ENCODE measurements around the gene CHRND. TPM values are rescaled to one million over a fixed set of nuclear protein-coding genes. Genes with fewer than 3 reads are reported as not detected.

CHRND gene
- total RNA-seq, 1 donor from 2014 or later: not detected

DNA sequence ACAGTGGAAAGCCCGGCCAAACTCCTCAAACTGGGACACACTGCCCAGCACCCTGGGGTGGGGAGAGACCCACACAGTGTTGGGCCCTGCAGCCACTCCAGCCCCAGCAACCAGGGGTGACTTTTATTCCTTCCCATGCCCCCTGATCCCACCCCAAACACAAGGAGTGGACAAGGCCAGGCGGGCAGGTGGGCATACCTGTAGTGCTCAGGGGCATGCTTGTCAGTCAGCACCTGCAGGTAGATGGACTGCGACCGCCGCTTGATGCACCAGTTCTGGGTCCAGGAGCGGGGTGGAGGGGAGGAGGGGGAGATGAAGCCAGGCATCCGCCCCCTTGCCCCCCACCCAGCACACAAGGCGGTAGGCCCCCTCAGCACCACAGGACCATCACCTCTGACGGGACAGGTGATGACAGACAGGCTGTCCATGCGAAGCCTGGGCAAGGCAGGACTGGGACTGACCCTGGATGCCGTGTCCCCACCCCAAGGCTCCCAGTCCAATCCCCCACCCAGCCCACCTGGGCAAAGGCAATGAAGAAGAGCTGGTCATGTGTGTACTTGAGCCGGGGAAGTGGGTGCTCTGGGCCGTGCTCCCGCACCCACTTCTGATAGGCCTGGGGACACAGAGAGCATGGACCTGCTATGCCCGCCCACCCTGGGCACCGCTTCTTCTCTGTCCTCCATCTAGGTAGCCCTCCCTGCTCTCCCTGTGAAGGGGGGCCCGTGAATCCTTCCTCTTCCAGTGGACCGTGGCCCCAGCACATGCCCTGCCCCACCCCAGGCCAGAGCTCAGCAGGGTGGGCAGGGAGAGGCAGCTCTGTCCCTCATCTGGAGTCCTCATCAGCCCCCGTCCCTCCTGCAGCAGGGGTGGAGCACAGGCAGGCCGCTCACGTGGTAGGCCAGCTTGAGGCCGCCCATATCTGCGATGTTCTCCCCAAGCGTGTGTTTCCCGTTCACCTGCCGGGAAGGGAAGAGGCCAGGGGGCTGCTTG is 45.5 kb upstream of the CHRND start:
- no peaks in the 10 kb centered on the region for H3K36me3 Mint-ChIP-seq (ENCODE audit: low read depth, unreplicated experiment)
- Histone ChIP-seq H3K4me2 (ENCODE audit: low read length) (no peak overlapping the region), H3K4me3 (ENCODE audit: insufficient read depth, low read depth, low read length) (no peak overlapping the region), H3K27me3 (ENCODE audit: insufficient read depth, low read length) (peaks cover 11% of the 10 kb centered on the region), H3K36me3 (ENCODE audit: insufficient read depth, low read length) (no peaks in the 10 kb centered on the region), H2AFZ (ENCODE audit: low read depth, low read length) (no peak overlapping the region), H3K4me1 (ENCODE audit: insufficient read depth, low read length) (no peaks in the 10 kb centered on the region), H3K9me3 (ENCODE audit: insufficient read depth, low read depth, low read length) (no peaks in the 10 kb centered on the region), H3K27ac (ENCODE audit: low read depth, low read length) (no peak overlapping the region), H4K20me1 (ENCODE audit: insufficient read depth, low read length) (no peaks in the 10 kb centered on the region), H3K9ac (ENCODE audit: low read length) (no peak overlapping the region), H3K79me2 (ENCODE audit: insufficient read depth, low read length) (no peaks in the 10 kb centered on the region)
- peaks cover 5% of the 10 kb centered on the region for H3K9me3 Mint-ChIP-seq (ENCODE audit: unreplicated experiment)
- peaks cover 69% of the 10 kb centered on the region for H3K27me3 Mint-ChIP-seq (ENCODE audit: low read depth, unreplicated experiment)
- H3K4me3 Mint-ChIP-seq (ENCODE audit: unreplicated experiment): no peak overlapping the region
- H3K4me1 Mint-ChIP-seq (ENCODE audit: low read depth, unreplicated experiment): no peaks in the 10 kb centered on the region
- no peak for FAIRE-seq
- TF ChIP-seq, protein P1, sequence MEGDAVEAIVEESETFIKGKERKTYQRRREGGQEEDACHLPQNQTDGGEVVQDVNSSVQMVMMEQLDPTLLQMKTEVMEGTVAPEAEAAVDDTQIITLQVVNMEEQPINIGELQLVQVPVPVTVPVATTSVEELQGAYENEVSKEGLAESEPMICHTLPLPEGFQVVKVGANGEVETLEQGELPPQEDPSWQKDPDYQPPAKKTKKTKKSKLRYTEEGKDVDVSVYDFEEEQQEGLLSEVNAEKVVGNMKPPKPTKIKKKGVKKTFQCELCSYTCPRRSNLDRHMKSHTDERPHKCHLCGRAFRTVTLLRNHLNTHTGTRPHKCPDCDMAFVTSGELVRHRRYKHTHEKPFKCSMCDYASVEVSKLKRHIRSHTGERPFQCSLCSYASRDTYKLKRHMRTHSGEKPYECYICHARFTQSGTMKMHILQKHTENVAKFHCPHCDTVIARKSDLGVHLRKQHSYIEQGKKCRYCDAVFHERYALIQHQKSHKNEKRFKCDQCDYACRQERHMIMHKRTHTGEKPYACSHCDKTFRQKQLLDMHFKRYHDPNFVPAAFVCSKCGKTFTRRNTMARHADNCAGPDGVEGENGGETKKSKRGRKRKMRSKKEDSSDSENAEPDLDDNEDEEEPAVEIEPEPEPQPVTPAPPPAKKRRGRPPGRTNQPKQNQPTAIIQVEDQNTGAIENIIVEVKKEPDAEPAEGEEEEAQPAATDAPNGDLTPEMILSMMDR (IDR thresholded peaks at IDR 0.05; ENCODE audit: insufficient read depth, low read depth, low read length): no peak
- TF ChIP-seq EZH2 (IDR thresholded peaks at IDR 0.05; ENCODE audit: insufficient read depth, low read length): no peak
- no peak for DNase-seq (ENCODE audit: low read depth)
- no peak overlapping the region for H3K27ac Mint-ChIP-seq (ENCODE audit: unreplicated experiment)

DNA sequence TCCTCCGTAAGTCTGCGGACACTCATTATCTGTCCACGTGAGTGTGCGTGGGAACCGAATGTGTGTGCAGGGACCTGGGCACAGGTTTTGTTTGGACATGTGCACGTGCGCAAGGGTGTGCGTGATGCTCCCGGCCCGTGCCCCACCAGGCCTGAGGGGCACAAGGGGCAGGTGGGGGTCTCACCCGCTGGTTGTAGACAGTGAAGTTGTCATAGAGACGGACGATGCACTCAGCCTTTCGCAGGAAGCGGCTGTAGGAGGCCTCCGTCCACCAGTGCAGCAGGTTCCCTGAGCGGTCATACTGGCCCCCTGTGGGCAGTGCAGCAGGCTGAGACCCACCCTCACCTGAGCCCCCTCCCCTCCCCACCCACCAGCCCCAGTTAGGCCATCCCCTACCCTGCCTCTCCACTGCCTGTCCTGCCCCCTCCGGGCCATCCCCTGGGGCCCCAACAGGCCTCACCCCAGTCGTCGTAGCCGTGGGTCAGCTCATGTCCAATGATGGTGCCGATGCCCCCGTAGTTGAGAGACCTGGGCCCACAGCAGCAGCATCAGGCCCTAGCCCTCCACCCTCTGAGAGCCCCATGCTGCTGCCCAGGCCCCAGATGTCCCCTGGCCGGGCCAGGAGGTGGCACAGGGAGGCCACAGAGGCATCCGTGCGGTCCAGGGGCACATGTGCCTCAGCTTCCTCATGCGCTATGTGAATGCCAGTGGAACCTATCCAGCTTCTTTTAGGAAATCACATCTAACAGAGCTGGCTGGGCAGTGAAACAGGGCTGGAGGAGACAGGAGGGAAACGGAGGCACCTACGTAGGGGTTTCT is 44.4 kb upstream of the CHRND start:
- Histone ChIP-seq H3K27ac (ENCODE audit: low read depth, low read length) (no peak overlapping the region), H3K4me3 (ENCODE audit: insufficient read depth, low read depth, low read length) (no peak overlapping the region), H3K9ac (ENCODE audit: low read length) (no peak overlapping the region), H3K4me2 (ENCODE audit: low read length) (no peak overlapping the region), H3K27me3 (ENCODE audit: insufficient read depth, low read length) (peaks cover 13% of the 10 kb centered on the region), H3K79me2 (ENCODE audit: insufficient read depth, low read length) (no peaks in the 10 kb centered on the region), H2AFZ (ENCODE audit: low read depth, low read length) (no peak overlapping the region), H3K36me3 (ENCODE audit: insufficient read depth, low read length) (no peaks in the 10 kb centered on the region), H4K20me1 (ENCODE audit: insufficient read depth, low read length) (no peaks in the 10 kb centered on the region), H3K9me3 (ENCODE audit: insufficient read depth, low read depth, low read length) (no peaks in the 10 kb centered on the region), H3K4me1 (ENCODE audit: insufficient read depth, low read length) (no peaks in the 10 kb centered on the region)
- Mint-ChIP-seq H3K4me1 (ENCODE audit: low read depth, unreplicated experiment) (no peaks in the 10 kb centered on the region), H3K27me3 (ENCODE audit: low read depth, unreplicated experiment) (peaks cover 61% of the 10 kb centered on the region), H3K9me3 (ENCODE audit: unreplicated experiment) (peaks cover 5% of the 10 kb centered on the region), H3K4me3 (ENCODE audit: unreplicated experiment) (no peak overlapping the region), H3K27ac (ENCODE audit: unreplicated experiment) (no peak overlapping the region), H3K36me3 (ENCODE audit: low read depth, unreplicated experiment) (no peaks in the 10 kb centered on the region)
- FAIRE-seq (no peak), DNase-seq (ENCODE audit: low read depth) (no peak)
- TF ChIP-seq EZH2 (IDR thresholded peaks at IDR 0.05; ENCODE audit: insufficient read depth, low read length): no peak
- TF ChIP-seq, protein P1 (IDR thresholded peaks at IDR 0.05; ENCODE audit: insufficient read depth, low read depth, low read length): no peak
